GM18508 (cell line): ENCODE results near the gene APOBEC4.

Experiments
- ATAC-seq: cut with Tn5 transposase; IDR thresholded peaks from one replicate; pipeline ENCODE4 v1.9.1; 2021; ENCODE audit warnings: moderate number of reproducible peaks; ENCODE audit not compliant: insufficient read depth, unreplicated experiment

Gene APOBEC4

DNA sequence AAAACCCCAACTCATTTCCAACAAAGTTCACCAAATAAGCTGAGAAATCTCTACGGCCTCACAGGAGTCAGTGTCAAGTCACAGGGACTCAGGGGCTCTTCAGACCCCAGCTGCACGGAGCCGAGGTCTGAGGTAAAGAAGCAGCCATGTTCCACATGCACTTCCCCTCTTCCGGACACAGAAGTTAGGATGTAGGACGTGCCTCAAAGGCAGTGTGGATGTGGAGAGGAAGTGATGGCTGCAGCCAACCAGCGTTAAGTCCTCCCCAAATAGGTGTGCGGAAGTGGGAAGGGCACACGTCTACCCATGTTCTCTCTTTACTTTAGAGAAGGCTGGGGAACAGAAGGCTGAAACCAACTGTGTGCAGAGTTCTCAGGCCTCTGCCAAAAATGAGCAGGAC, 48.3 kb downstream of the APOBEC4 start:
- no peak for ATAC-seq

DNA sequence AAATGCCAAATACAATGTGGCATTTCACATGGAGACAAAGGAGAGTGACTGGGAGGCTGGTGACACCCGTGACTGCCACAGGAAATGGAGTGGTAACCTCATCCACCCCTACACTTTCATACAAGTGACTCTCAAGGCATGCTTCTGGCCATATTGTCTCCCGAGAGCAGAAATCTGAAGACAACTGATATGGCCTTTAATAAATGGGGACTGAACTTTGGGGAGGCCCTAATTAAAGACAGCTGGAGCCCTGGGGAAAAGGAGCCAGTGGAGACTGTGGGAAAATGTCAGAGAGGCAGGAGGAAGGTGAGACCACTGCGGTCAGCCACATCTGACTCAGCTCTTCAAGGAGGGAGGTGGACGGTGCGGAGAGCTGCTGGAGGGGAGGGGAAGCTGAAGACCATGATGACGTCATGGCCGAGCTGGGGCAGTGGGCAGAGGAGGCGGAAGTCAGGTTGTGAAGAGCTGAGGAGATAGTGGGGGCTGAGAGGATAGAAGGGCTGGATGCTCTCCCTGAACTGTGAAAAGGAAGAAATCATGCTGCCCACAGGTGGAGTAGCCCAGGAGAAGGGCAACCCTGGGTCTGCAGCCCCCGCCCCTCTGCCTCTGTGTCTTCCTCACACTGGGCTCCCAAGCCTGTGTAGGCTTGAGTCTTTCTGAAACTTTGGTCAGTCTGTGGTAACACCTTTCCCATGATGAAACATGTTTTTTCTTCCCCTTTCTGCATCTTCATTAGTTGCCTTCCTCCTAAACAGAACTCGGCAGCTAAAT, 48.9 kb downstream of the APOBEC4 start:
- ATAC-seq: no peak

DNA sequence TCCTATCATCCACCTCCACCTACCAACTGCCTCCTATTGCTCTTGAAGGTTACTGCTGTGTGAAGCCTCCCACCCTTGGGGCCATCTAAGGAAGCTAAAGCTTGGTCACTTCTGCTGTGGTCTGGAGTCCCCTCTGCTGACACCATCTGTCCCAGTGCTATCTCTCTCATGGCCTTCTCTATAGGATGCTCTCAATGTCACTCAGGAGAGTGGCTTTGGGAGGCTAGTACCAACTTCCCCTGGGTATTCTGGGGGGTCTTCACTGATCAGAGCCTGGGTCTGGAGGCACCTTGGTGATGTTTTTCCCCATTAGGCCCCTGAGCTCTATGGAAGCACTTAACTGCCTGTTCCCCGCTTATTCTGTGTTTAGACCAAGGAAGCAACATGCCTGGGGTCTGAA, 50.6 kb downstream of the APOBEC4 start:
- no peak for ATAC-seq

DNA sequence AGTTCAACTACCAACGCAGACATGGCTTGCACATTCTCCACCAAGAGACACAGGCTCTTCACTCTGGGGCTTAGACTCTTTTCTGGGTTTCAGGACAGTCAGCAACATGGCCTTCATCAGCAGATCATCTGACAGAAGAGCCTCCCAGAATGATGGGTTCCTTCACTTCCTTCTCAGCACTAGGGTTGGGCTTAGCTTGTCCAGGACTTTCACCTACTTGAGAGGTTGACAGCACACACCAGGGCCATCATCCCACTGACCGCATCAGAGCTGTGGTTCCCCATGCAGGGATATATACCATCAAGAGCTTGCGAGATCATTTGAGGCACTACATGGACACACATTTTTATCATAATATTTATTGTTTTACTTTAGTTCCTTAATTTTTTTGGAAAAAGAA, 52.5 kb downstream of the APOBEC4 start:
- ATAC-seq: no peak

DNA sequence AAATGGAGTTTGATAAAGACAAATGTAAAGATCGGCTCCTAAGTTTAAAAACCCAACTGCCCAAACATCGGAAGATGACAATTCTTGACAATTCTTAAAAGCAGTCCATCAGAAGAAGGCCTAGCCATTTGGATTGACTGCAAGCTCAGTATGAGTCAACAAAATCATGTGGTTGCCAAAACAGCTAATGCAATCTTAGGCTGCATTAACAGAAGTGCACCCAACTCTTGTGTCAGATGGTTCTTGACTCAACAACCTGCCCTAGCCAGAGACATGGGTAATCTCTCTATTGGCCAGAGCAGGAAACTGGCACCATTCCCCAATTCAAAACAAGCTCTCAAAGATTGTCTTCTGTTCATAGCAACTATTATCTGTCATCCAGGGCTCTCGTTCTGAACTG, 53.0 kb downstream of the APOBEC4 start:
- no peak for ATAC-seq

DNA sequence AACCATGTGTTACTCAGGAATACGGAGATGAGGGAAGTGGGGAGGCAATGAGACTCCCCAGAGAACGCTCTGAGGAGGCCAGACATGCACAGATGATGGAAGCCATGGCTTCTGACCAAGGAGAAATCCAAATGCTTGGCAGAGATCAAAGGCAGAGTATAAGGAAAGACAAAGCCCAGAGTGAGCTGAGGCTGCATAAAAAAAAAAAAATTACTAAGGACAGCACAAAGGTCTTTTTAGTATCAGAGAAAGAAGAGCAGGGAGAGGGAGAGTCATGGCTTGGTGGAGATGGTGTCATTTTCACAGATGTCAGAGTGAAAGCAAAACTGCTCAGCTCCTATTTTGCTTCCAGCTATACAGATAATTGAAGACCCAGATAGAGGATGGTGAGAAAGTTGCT, 54.7 kb downstream of the APOBEC4 start:
- peak; percentile 39 for ATAC-seq

DNA sequence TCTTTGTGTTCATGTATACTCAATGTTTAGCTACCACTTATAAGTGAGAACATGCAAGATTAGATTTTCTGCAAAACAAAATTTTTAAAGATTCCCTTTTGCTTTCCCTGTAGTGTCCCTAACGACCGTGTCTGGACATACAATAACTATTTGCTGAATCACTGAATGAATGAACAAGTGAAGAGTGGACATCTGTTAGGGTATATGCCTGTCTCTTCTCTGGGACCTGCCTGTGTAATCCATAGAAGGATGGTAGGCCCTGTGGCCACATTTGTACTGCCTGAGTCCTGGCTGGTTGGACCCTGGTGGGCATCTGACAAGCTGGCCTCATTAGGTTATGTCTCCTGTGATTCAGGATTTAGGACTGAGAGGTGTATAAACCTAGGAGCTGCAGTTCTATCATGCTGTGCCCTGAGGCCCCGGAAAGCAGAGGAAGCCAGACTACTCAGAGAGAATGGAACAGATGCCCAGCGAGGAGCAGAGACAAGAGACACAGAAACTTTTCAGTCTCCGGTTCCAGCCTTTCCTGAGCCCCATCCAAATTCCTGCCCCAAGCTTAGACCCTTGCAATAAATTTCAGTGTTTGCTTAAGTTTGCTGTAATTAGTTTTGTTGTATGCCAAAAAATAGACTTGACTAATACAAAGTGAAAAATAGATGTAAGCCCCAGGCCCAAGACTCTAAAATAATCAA, 55.3 kb downstream of the APOBEC4 start:
- ATAC-seq: no peak

DNA sequence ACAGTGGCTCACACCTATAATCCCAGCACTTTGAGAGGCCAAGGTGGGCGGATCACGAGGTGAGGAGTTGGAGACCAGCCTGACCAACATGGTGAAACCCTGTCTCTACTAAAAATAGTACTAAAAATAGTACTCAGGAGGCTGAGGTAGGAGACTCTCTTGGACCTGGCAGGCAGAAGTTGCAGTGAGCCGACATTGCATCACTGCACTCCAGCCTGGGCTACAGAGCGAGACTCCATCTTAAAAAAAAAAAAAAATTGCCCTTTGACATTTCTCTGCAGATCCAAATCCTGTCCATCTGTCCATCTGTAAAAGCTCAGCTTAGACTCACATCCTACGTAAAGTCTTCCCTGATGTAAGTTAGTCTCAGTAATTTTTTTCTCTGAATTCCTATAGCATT, 56.6 kb downstream of the APOBEC4 start:
- no peak for ATAC-seq
